Measurements from ENCODE around the gene RCC1. TPM values are rescaled to one million over a fixed set of nuclear protein-coding genes. Genes with fewer than 3 reads are reported as not detected.

RCC1 gene
- total RNA-seq, 2 experiments from 2014 or later = 8.5 to 9.9 TPM

GRCh38 chr1:28480308-28480707 lies 25.5 kb upstream of the RCC1 start:
- H3K4me1 ChIP-seq (ENCODE audit: insufficient read depth, low read length) = no peaks in the 10 kb centered on the region
- POLR2A ChIA-PET = no interaction called here
- ATAC-seq (ENCODE audit: poor library complexity) (no peak), DNase-seq (no peak)
- Mint-ChIP-seq H3K4me1 (ENCODE audit: low read depth) (no peaks in the 10 kb centered on the region), H3K27me3 (no peaks in the 10 kb centered on the region), H3K27ac (no peak overlapping the region), H3K36me3 (ENCODE audit: low read depth) (peaks cover 64% of the 10 kb centered on the region), H3K9me3 (no peaks in the 10 kb centered on the region), H3K4me3 (no peak overlapping the region)
- no peak overlapping the region for H3K4me3 ChIP-seq (ENCODE audit: low read length)
- TF ChIP-seq CTCF (IDR thresholded peaks at IDR 0.05) = no peak
- no peak overlapping the region for H3K27ac ChIP-seq (ENCODE audit: low read depth in 1 of 2, low read length in 2 of 2)
- no peaks in the 10 kb centered on the region for H3K27me3 ChIP-seq (ENCODE audit: control insufficient read depth in 1 of 2, insufficient read depth in 2 of 2, low read length in 2 of 2)
- H3K36me3 ChIP-seq (ENCODE audit: insufficient read depth, low read length) = peaks cover 50% of the 10 kb centered on the region
- intact Hi-C loops (cut with DNase I, micrococcal nuclease) = no loop called here
- H3K9me3 ChIP-seq (ENCODE audit: control insufficient read depth in 1 of 2, insufficient read depth in 1 of 2, low read length in 2 of 2) = no peaks in the 10 kb centered on the region
- CTCF ChIA-PET = no interaction called here

DNA sequence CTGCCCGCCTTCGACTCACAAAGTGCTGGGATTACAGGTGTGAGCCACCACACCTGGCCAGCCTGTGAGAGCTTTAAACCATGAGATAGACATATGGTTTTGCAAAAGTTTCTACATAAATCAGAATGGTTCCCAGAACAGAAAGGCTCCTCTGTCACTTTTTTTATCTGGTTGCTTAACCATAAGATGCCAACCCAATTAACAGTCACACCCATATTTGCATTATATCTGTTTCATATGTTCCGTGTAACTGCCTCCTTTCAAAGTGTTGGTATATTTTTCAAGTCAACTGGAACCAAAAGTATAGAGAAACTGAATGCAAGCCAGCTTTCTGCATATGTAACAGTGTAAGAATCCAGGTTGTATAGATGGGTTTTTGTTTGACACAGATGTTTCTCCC lies 23.7 kb upstream of the RCC1 start:
- intact Hi-C loops (cut with DNase I, micrococcal nuclease) = no loop called here
- Histone ChIP-seq H3K4me1 (ENCODE audit: insufficient read depth, low read length) (no peaks in the 10 kb centered on the region), H3K4me3 (ENCODE audit: low read length) (no peak overlapping the region), H3K27me3 (ENCODE audit: control insufficient read depth in 1 of 2, insufficient read depth in 2 of 2, low read length in 2 of 2) (no peaks in the 10 kb centered on the region), H3K9me3 (ENCODE audit: control insufficient read depth in 1 of 2, insufficient read depth in 1 of 2, low read length in 2 of 2) (no peaks in the 10 kb centered on the region), H3K36me3 (ENCODE audit: insufficient read depth, low read length) (peaks cover 42% of the 10 kb centered on the region), H3K27ac (ENCODE audit: low read depth in 1 of 2, low read length in 2 of 2) (no peak overlapping the region)
- H3K27ac Mint-ChIP-seq = no peak overlapping the region
- H3K36me3 Mint-ChIP-seq (ENCODE audit: low read depth) = peaks cover 61% of the 10 kb centered on the region
- ChIA-PET CTCF (no interaction called here), POLR2A (interaction anchor here (0.7 kb wide), 1 partner anchor 231 kb away, joined by 3 read pairs; no protein-coding TSS in a partner anchor)
- DNase-seq (no peak), ATAC-seq (ENCODE audit: poor library complexity) (no peak)
- H3K4me1 Mint-ChIP-seq (ENCODE audit: low read depth) = no peaks in the 10 kb centered on the region
- no peak overlapping the region for H3K4me3 Mint-ChIP-seq
- no peaks in the 10 kb centered on the region for H3K9me3 Mint-ChIP-seq
- H3K27me3 Mint-ChIP-seq = no peaks in the 10 kb centered on the region
- TF ChIP-seq CTCF (IDR thresholded peaks at IDR 0.05) = no peak

DNA sequence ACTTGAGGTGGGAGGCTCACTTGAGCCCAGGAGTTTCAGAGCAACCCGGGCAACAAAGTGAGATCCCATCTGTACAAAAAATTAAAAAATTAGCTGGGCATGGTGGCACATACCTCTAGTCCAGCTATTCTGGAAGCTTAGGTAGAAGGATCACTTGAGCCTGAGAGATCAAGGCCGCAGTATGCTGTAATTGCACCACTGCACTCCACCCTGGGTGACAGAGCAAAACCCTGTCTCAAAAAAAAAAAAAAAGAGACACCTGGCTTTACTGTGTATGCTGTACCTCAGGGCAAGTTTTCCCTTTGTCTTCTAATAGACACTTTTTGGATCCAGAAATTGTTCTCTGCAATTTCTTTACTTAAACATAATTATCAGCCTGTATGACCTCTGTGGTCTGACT lies 23.1 kb upstream of the RCC1 start:
- Mint-ChIP-seq H3K36me3 (ENCODE audit: low read depth) (peaks cover 56% of the 10 kb centered on the region), H3K4me1 (ENCODE audit: low read depth) (no peaks in the 10 kb centered on the region), H3K27me3 (no peaks in the 10 kb centered on the region), H3K9me3 (no peaks in the 10 kb centered on the region), H3K27ac (no peak overlapping the region), H3K4me3 (no peak overlapping the region)
- ATAC-seq (ENCODE audit: poor library complexity) = no peak
- H3K27ac ChIP-seq (ENCODE audit: low read depth in 1 of 2, low read length in 2 of 2) = no peak overlapping the region
- H3K4me3 ChIP-seq (ENCODE audit: low read length) = no peak overlapping the region
- intact Hi-C loops (cut with DNase I, micrococcal nuclease) = no loop called here
- no peaks in the 10 kb centered on the region for H3K27me3 ChIP-seq (ENCODE audit: control insufficient read depth in 1 of 2, insufficient read depth in 2 of 2, low read length in 2 of 2)
- TF ChIP-seq CTCF (IDR thresholded peaks at IDR 0.05) = no peak
- ChIA-PET POLR2A (interaction anchor here (0.7 kb wide), 1 partner anchor 231 kb away, joined by 3 read pairs; no protein-coding TSS in a partner anchor), CTCF (no interaction called here)
- peaks cover 41% of the 10 kb centered on the region for H3K36me3 ChIP-seq (ENCODE audit: insufficient read depth, low read length)
- H3K4me1 ChIP-seq (ENCODE audit: insufficient read depth, low read length) = no peaks in the 10 kb centered on the region
- no peak for DNase-seq
- no peaks in the 10 kb centered on the region for H3K9me3 ChIP-seq (ENCODE audit: control insufficient read depth in 1 of 2, insufficient read depth in 1 of 2, low read length in 2 of 2)

Data from CD4-positive, alpha-beta T cell (primary cell).